Osteoblast (primary cell): ENCODE results near the gene MAPKAPK2. TPM values are rescaled to one million over a fixed set of nuclear protein-coding genes. Genes with fewer than 3 reads are reported as not detected.

Experiments used
- DNase-seq: peaks from one replicate; pipeline ENCODE4 v3.0.0; 2011; ENCODE audit warnings: low spot score, mixed read lengths; ENCODE audit not compliant: insufficient read length; ENCODE audit errors: missing footprints
- H2AFZ ChIP-seq: 2 replicates; pipeline ENCODE4 v1.6.0; 2011; ENCODE audit warnings: mild to moderate bottlenecking, low read length
- H3K27ac ChIP-seq: 2 replicates; pipeline ENCODE4 v1.5.1; 2011; ENCODE audit warnings: mild to moderate bottlenecking, low read depth, low read length, moderate library complexity
- H3K27me3 ChIP-seq: 2 replicates; pipeline ENCODE4 v1.6.0; 2012; ENCODE audit warnings: mild to moderate bottlenecking, control low read depth, inconsistent platforms, low read length, moderate library complexity; ENCODE audit not compliant: insufficient read depth
- H3K36me3 ChIP-seq: 2 replicates; pipeline ENCODE4 v1.5.1; 2011; ENCODE audit warnings: mild to moderate bottlenecking, low read length, control low read depth, moderate library complexity; ENCODE audit not compliant: insufficient read depth
- H3K4me1 ChIP-seq: 2 replicates; pipeline ENCODE4 v1.5.1; 2011; ENCODE audit warnings: mild to moderate bottlenecking, low read length, control low read depth, moderate library complexity; ENCODE audit not compliant: insufficient read depth
- H3K4me2 ChIP-seq: 2 replicates; pipeline ENCODE4 v1.6.0; 2011; ENCODE audit warnings: mild to moderate bottlenecking, low read length; ENCODE audit not compliant: insufficient read depth
- H3K4me3 ChIP-seq: fragments of 200-600 bp; sonication (generic); 3 replicates; pipeline ENCODE4 v1.5.1; 2012; ENCODE audit warnings: mild to moderate bottlenecking, low read length, inconsistent platforms; ENCODE audit not compliant: insufficient read depth
- H3K79me2 ChIP-seq: 2 replicates; pipeline ENCODE4 v1.6.0; 2012; ENCODE audit warnings: mild to moderate bottlenecking, low read length, control low read depth, inconsistent platforms; ENCODE audit not compliant: insufficient read depth
- H3K9me3 ChIP-seq: 2 replicates; pipeline ENCODE4 v1.5.1; 2011; ENCODE audit warnings: low read depth, low read length, control low read depth
- H4K20me1 ChIP-seq: 2 replicates; pipeline ENCODE4 v1.6.0; 2012; ENCODE audit warnings: mild to moderate bottlenecking, low read length, control low read depth; ENCODE audit not compliant: insufficient read depth
- total RNA-seq: library from RNA; depleted of rRNA; stranded (reverse); fragments of >200 nt; gene quantifications from 2 replicates; pipeline ENCODE4 v1.2.3, GENCODE V29; 2012
- TF ChIP-seq, protein P1 (sequence below): IDR thresholded peaks from 2 replicates; pipeline ENCODE4 v1.5.1; 2011; ENCODE audit warnings: mild to moderate bottlenecking, low read depth, low read length, moderate library complexity; ENCODE audit errors: extremely low read depth

Gene MAPKAPK2
- total RNA-seq, 1 donor, result 38.0 TPM

DNA sequence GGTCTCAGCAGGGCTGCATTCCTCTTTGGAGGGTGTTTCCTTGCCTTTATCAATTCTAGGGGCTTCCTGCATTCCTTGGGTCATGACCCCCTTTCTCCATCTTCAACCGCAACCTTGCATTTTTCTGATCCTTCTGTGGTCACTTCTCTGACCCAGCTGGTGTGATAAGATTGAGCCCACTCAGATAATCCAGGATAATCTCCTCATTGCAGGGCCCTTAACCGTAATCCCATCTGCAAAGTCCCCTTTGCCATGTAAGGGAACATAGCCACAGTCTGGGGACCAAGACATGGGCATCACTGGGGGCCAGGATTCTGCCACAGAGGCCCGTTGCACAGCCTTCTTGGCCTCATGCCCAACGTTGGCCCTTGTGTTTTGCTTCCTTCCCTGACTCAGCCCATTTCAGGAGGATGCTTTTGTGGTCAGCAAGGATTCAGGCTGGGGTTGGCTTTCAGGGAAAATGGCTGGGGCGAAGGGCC is 50.9 kb downstream of the MAPKAPK2 start:
- Histone ChIP-seq H2AFZ (no peak overlapping the region), H3K4me3 (no peak overlapping the region), H3K79me2 (peaks cover 2% of the 10 kb centered on the region), H3K27me3 (no peaks in the 10 kb centered on the region), H3K4me2 (no peak overlapping the region), H3K9me3 (no peaks in the 10 kb centered on the region), H3K36me3 (peaks cover 49% of the 10 kb centered on the region), H4K20me1 (peaks cover 50% of the 10 kb centered on the region), H3K4me1 (peaks cover 14% of the 10 kb centered on the region), H3K27ac (peak overlapping the region; percentile 17)
- TF ChIP-seq, protein P1, sequence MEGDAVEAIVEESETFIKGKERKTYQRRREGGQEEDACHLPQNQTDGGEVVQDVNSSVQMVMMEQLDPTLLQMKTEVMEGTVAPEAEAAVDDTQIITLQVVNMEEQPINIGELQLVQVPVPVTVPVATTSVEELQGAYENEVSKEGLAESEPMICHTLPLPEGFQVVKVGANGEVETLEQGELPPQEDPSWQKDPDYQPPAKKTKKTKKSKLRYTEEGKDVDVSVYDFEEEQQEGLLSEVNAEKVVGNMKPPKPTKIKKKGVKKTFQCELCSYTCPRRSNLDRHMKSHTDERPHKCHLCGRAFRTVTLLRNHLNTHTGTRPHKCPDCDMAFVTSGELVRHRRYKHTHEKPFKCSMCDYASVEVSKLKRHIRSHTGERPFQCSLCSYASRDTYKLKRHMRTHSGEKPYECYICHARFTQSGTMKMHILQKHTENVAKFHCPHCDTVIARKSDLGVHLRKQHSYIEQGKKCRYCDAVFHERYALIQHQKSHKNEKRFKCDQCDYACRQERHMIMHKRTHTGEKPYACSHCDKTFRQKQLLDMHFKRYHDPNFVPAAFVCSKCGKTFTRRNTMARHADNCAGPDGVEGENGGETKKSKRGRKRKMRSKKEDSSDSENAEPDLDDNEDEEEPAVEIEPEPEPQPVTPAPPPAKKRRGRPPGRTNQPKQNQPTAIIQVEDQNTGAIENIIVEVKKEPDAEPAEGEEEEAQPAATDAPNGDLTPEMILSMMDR, result no peak
- DNase-seq, result peak; percentile 95

GRCh38 chr1:206736878-206737728 is 52.4 kb downstream of the MAPKAPK2 start:
- Histone ChIP-seq H3K79me2 (no peaks in the 10 kb centered on the region), H3K4me3 (no peak overlapping the region), H4K20me1 (peaks cover 36% of the 10 kb centered on the region), H3K27me3 (no peaks in the 10 kb centered on the region), H3K36me3 (peaks cover 34% of the 10 kb centered on the region), H3K27ac (no peak overlapping the region), H2AFZ (no peak overlapping the region), H3K4me2 (no peak overlapping the region), H3K4me1 (peaks cover 14% of the 10 kb centered on the region), H3K9me3 (no peaks in the 10 kb centered on the region)
- TF ChIP-seq, protein P1, result no peak
- DNase-seq, result no peak

DNA sequence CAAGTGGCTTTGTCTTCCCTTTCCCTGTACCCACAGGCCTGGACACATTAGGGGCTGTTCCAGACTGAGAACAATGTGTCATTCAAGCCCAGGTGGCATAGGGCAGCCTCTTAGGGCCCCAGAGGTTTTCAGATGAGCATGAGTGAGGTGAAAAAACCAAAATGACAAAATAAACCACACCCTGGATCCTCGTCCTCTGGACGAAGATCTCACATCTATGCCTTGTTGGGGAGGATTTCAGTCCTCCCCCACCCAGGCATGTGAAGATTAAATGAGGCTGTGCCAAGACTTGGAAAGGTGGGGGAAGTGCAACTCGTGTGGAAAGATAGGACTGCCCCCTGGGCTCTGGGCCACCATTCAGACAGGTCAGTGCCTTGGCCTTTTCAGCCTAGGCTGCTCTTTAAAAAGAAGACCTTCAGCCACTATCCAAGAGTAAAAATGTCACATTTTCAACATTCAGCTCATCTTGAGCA is 53.1 kb downstream of the MAPKAPK2 start:
- Histone ChIP-seq H3K9me3 (no peaks in the 10 kb centered on the region), H3K36me3 (peaks cover 28% of the 10 kb centered on the region), H3K27ac (no peak overlapping the region), H3K27me3 (no peaks in the 10 kb centered on the region), H4K20me1 (peaks cover 35% of the 10 kb centered on the region), H3K4me3 (no peak overlapping the region), H2AFZ (no peak overlapping the region), H3K4me2 (no peak overlapping the region), H3K4me1 (peaks cover 14% of the 10 kb centered on the region), H3K79me2 (no peaks in the 10 kb centered on the region)
- no peak for DNase-seq
- TF ChIP-seq, protein P1, result no peak
